KG1 (cell line): ENCODE data around the gene ASPHD1.
"Not testable (repeated sequence)": the region's sequence is repeated elsewhere in the genome, so short reads cannot be mapped to it uniquely, and the experiment has no call there.

ENCODE experiments used
- DNase-seq: peaks from one replicate; lab custom pipeline; 2025; lab: John Stamatoyannopoulos, UW

The ASPHD1 gene

DNA sequence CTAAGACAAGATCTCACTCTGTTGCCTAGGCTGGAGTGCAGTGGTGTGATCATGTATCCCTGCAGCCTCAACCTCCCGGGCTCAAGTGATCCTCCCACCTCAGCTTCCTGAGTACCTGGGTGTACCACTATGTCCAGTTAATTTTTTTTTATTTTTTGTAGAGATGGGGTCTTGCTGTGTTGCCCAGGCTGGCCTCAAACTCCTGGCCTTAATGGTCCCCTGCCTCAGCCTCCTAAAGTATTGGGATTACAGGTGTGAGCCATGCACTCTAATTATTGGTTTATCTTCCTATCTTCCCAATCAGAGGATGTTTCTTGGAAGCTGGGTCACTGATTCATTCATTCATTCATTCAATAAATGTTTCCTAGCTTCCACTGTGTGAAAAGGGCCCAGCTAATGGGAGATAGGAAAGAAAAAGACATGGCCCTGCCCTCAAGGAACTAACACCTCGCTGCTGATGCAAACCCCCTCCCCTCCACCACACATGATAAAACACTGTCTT is 8.5 kb downstream of the ASPHD1 start:
- no peak for DNase-seq

DNA sequence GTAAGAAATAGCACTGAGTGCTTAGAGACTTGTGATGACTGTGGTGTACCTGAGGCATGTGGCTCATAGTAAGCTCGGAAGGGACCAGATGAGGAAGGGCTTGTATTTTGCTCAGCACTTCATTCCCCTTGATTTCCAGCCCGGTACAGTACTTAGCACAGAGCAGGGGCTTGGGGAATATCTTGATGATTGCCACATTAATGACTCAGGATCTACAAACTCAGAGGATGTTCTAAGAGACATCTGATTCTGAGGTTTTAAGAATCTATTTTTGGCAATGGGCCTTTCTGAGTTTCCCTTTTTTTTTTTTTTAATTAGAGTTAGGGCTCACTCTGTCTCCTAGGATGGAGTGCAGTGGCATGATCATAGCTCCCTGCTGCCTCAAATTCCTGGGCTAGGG is 9.1 kb downstream of the ASPHD1 start:
- no peak for DNase-seq

DNA sequence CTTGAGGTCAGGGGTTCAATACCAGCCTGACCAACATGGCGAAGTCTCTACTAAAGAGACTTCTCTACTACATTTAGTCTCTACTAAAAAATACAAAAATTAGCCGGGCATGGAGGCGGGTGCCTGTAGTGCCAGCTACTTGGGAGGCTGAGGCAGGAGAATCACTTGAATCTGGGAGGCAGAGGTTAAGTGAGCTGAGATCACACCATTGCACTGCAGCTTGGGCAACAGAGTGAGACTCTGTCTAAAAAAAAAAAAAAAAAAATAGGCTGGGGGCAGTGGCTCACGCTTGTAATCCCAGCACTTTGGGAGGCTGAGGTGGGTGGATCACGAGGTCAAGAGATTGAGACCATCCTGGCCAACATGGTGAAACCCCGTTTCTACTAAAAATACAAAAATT is 9.6 kb downstream of the ASPHD1 start:
- not testable (repeated sequence) for DNase-seq

DNA sequence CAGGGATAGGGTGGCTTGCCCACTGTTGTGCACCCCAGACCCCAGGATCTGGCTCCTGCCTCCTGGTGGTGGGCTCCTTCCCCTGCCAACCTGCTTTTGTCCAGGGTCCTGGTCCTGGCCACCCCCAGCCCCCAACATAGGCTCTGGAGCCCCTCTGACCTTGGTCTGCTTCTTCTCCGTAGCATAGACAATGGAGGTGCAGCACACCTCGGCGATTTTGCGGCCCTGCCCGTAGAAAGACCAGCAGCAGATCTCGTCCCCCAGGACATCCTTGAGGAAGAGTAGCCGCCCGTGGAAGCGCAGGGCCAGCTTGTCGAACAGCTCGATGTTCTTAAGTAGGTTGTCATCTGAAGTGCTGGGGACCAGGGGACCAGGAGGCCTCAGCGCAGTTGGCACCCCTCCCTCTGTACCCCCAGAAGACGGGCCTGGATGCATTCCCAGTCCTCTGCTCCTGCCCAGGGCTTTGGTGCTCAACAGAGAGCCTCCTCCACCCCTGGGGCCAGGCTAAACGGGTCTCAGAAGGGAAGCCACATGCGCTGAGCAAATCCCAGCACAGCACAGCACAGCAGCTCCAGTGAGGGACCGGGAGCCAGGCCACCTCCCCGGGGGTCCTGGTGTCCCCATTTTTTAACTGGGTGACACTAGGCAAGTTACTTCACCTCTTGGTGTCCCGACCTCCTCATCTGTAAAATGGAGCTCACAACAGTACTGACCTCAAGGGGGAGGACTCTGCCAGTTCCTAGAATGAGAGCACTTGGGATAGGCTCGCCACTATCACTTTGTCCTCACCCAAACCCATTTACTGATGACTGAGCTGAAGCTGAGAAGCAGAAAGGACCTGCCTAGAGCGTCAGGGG is 10.8 kb downstream of the ASPHD1 start:
- DNase-seq: no peak

DNA sequence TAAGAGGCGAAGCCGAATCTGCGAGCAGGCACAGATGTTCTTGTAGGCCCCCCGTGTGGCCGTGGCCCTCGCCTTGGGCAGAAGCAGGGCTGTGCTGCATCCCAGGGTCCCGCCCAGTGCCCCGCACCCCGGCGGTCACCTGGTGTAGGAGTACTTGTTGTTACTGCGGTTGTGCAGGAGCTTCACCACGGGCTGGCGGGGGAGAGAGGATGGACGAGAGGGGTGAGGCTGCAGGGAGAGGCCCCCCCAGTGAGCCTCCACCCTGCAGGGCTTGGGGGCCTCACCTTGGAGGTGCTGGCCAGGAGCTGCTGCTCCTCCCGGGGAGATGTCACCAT is 11.4 kb downstream of the ASPHD1 start:
- DNase-seq: no peak

DNA sequence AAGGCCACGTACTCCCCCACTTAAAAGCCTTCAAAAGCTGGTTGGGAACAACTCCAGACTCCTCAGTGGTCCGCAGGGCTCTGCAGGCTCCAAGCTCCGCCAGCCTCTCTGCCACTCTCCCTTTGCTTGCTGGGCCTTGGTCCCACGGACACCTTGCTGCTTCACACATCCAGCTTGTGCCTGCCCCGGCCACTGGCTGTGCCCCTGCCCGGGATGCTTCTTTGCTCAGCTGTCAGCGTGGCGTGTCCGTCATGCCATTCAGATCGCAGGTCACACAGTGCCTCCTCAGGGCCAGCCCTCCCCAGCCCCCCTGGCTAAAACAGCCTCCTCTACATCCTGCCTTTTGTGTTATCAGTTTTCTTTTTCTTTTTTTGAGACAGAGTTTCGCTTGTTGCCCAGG is 11.8 kb downstream of the ASPHD1 start:
- DNase-seq: no peak

DNA sequence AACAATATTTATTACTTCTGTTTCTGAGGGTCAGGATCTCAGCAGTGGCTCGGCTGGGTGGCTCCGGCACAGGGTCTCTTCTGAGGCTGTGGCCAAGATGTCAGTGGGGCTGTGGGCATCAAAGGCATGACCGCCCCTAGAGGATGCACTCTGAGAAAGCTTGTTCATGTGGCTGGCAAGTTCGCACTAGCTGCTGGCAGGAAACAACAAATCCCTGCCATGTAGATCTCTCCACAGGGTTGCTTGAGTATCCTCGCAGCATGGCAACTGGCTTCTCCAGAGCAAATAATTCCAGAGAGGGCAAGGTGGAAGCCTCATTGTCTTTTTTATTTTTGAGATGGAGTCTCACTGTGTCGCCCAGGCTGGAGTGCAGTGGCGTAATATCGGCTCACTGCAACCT is 13.2 kb downstream of the ASPHD1 start:
- no peak for DNase-seq

DNA sequence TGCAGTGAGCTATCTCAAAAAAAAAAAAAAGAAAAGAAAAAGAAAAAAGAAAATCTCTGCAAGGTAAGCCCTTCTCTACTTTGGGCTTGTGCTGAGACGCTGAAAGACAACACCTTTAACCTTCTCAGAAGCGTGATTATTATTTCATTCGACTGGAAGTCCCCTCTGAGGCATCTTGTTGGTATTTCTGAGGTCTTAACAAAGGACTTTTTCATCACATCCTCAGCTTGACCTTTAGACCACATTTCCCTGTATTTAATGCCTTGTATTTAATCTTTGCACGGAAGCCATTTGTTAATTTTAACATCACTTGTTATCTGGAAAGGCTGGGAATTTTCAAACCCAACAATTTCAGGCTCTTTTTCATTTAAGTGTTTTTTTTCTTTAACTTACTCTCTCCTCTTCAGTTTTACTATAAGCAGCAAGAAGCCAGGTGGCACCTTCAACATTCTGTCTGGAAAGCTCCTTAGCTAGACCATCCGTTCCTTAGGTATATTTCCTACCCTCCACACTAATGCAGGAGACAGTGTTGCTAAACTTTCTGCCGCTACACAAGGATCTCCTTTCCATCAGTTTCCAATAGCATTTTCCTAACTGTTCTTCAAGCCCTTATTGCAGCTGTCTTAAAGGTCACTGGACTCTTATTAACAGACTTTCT is 15.4 kb downstream of the ASPHD1 start:
- no peak for DNase-seq

DNA sequence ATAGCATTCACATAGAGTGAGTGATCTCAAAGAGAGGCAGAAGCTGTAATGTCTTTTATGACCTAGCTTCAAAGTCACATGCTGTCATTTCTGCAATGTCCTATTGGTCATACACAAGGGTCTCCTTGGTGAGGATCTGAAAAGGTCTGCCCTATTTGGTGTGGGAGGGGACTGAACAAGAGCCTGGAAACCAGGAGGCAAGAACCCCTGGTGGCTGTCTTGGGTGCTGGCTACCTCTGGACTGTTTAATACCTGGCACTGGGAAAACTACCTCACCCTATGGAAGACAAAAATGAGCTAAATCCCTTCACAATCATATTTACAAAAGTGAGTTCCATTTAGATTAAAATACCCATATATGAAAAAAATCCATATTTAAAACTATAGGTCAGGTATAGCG is 16.7 kb downstream of the ASPHD1 start:
- DNase-seq: no peak

DNA sequence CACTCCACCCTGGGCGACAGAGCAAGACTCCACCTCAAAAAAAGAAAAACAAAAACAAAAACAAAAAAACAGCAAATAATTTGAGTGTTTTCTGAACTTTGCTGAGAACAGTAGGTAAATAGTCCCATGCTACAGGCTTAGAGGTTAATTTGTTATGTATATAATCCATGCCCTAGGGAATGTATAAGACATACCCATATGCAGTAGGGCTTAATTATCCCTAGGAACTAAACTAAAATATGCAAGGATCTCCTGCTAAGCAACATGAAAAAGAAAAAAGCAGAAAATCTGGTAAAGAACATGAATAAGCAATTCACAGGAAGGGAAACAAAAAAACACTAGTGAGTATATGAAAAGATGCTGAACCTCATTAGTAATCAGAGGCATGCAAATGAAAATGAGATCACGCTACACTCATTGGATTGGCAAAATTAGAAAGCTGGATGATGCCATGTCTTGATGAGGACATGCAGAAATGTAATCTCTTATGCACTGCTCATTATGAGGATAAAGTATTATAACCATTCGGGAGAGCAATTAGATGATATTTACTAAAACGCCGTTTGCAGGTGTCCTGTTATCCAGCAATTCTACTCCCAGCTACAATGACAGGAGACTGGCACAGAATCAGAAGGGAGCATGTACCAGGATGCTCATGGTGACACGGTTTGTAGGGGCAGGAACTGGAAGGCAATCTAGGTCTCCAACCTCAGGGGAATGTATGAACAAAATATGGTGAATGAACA is 20.2 kb downstream of the ASPHD1 start:
- no peak for DNase-seq

DNA sequence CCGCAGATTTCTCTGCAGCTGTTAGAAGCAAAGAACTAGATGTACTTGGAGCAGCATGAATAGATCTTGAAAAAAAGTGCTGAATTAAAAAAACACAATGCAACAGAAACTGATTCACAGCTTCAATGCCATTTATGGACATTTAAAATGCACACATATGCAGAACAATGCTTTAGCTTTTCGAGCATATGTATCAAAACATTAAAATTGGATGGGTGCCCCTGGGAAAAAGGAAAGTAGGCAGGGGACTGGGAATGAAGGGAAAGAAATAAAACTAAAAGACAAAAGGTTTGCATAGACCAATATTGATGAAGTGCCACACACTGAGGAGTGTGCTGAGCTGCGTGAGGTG is 20.7 kb downstream of the ASPHD1 start:
- DNase-seq: no peak

DNA sequence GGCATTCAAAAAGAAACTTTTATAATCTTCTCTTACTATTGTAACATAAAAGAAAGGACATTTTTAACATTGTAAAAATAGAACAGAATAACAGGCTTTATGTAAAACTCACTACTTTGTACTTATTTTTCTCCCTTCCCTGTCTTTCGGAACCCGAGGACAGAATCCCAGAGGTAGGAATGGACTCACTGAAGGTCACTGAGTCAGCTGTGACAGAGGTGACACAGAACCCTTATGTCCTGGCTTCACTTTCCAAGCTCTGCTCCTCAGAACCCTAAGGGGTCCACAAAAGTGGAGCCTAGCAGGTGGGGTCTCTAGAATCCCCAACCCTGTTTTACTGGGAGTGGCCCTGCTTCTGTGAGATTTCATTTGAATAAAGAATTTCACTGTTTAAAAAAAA is 22.0 kb downstream of the ASPHD1 start:
- no peak for DNase-seq

DNA sequence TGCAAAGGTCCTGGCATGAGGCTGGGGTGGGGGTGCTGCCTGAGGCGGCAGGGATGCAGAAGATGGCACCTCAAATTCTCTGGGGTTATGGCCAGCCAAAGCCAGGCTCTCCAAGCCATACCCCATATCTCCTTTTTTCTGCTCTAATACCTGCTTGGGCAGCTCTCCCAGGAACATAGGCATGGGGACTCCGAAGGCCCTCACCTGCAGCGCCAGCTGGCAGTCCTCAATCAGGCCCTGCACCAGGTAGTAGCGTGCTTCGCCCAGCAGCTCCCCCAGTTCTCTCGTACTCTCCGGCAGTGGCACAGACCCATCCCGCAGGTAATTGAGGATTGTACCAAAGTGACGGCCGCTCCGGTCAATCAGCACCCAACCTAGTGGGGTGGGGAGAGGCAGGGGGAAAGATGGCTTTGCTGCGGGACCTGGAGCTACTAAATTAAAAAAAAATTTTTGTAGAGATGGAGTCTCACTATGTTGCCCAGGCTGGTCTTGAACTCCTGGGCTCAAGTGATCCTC is 22.8 kb downstream of the ASPHD1 start:
- no peak for DNase-seq

DNA sequence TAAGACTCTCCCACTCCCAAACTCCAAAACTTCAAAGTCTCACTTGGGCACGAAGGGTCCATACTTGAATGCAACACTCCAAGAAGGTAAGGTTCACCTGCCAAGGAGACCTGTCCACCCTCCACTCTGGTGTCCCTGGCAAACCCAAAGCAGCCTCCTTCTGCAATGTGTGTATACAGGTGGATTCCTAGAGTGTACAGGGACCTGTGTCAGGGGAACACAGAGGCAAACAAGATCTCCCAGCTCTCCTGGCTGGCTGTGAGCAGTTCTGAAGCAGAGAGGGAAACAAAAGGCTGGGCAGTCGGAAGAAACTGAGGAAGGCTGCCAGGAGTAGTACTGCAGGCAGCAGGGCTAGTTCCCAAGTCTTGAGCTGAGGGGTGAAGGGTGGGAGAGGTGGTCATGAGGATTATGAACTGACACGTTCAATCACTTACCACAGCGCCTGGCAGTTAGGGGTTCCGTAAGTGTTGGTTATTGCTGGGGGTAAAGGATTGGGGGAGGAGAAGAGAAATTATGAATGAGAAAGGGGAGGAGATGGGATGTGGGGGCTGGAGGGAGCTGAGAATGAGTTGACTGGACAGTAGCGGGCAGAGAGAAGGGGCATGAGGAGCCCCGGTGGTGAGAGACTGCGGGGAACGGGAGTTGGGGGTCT is 24.9 kb downstream of the ASPHD1 start:
- DNase-seq: no peak

DNA sequence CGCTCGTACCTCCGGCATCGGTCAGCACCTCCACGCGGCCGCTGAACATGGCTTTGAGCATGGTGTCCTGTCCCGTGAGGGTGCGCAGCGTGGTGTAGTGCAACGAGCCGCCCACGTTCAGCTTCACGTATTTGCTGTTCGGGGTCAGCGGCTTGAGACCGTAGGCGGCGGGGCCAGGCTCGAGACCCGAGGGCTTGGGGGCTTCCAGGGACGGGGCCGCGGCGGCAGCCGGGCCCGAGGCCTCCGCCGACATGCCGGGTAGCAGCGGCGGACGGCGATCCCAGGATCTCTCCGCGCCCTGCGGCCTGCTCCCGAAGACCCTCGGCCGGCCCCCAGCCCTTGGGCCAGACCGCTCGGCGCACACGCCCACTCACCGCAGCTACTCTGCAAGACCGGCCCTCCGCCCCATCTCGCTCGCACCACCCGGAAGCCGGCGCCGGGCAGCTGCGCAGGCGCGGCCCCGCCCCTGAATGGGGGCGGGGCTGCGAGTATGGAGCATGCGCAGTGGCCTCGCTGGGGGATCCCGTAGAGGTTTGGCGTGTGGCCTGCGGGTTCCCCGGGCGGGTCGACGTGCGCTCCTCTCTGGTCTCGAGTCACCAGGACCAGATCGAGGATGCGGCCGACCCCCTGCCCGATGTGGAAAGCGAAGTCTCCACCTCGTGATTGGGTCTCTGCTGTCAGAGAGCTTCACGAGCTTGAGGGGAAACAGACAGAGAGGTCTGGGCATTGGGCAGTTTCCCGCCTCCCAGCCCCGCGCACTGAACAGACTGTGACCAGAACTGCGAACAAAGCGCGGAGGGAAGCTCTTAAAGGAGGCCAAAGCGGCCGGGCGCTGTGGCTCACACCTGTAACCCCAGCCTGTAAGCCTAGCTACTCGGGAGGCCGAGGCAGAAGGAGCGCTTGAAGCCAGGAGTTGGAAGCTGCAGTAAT is 25.8 kb downstream of the ASPHD1 start, which contains the start of gene KCTD13:
Gene KCTD13, minus strand, starts transcription at position 446 of the 930 bp plus-strand sequence. Its CDS starts 193 bp downstream, at position 253.
- DNase-seq: peak; percentile 74

DNA sequence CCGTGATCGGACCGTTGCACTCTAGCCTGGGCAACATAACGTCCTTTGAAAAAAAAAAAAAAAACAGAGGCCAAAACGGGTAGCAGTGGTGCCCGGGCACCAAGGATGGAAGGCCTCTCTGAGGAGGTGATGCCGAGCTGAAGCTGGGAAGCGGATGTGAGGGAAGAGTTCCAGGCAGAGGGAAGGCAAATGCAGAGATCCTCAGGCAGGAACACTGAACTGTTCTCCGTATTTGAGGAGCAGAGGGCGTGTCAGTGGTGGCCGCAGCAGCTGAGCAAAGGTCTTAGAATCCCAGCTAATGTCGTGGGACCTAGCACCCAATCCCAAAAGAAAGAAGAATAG is 26.4 kb downstream of the ASPHD1 start:
- DNase-seq: no peak

DNA sequence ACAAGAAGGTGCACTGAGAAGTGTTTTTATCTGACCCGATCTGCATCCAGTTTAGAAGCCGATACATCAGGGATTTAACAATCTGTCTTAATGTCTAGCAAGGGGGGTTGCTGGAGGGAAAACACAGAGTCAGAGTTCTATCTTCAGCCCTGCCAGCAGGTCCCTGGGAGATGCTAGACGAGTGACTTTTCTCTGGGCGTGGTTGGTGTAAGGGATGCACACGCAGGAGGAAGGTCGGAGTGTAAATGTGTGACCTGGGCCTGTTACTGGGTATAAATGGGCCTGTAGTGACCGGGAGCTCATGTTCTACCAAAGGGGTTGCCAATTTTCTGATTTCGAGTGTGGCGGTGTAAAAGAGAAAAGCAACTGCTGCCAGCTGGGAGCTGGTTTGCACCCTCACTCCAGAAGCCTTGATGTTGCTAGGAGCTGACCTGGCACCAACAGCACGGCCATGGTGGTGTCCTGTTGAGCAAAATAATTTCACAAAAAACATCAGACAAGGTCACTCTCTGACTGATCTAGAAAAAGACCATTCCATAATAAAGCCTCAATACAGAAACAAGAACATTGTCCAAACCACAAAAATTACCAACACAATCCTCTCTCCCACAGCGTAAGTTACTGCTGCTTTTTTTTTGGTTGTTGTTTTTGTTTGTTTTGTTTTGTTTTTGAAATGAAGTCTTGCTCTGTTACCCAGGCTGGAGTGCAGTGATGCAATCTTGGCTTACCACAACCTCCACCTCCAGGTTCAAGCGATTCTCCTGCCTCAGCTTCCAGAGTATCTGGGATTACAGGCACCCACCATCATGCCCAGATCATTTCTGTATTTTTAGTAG is 27.0 kb downstream of the ASPHD1 start:
- no peak for DNase-seq

DNA sequence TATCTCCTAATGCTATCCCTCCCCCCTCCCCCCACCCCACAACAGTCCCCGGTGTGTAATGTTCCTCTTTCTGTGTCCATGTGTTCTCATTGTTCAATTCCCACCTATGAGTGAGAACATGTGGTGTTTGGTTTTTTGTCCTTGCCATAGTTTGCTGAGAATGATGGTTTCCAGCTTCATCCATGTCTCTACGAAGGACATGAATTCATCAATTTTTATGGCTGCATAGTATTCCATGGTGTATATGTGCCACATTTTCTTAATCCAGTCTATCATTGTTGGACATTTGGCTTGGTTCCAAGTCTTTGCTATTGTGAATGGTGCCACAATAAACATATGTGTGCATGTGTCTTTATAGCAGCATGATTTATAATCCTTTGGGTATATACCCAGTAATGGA is 31.5 kb downstream of the ASPHD1 start:
- not testable (repeated sequence) for DNase-seq

DNA sequence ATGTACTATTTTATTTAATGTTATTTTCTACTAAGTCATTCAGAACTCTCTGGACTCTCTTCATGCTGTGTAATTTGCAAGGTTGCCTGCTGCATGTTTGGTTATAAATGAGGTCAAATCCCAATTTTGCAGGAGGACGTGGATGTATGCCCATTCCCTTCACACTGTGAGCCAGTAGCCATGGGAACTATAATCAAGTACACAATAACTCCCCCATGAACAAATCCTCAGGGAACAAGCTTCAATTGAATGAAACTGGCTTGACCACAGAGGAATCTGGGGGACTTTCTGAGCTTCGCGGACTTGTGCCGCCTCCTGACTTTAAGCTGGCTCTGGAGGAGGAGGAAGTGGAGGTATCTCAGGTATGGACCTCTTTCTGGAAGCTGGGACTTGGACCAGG is 40.4 kb downstream of the ASPHD1 start:
- no peak for DNase-seq
